HG02885 (cell line): Measurements from ENCODE around the gene SPTLC3.

Source experiments
- ATAC-seq: cut with Tn5 transposase; IDR thresholded peaks from one replicate; pipeline ENCODE4 v1.9.1; 2021; ENCODE audit warnings: mild to moderate bottlenecking; ENCODE audit not compliant: unreplicated experiment, poor library complexity

The SPTLC3 gene

GRCh38 chr20:12984069-12984765 is 24.6 kb upstream of the SPTLC3 start:
- ATAC-seq = no peak

DNA sequence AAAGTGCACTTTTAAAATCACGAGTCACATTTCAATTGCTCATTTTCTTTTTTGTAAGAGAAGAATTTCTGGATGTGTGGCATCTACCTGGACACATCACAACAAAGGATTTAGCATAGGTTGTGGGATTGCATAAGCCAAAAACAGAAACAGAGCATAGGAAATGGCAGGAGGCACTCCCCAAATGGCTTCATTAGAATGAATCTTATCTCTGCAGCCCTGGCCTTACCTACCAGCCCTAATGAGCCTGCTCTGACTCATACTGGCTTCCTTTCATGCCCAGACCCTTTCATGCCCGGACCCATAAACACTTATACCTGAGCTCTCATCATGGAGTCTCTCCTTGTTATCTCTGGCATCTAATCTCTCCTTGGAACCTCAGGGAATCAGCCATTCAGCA is 23.9 kb upstream of the SPTLC3 start:
- ATAC-seq = no peak

- no peak for ATAC-seq
These were observed 21.5 kb upstream of the SPTLC3 start for GRCh38 chr20:12987261-12987660.

DNA sequence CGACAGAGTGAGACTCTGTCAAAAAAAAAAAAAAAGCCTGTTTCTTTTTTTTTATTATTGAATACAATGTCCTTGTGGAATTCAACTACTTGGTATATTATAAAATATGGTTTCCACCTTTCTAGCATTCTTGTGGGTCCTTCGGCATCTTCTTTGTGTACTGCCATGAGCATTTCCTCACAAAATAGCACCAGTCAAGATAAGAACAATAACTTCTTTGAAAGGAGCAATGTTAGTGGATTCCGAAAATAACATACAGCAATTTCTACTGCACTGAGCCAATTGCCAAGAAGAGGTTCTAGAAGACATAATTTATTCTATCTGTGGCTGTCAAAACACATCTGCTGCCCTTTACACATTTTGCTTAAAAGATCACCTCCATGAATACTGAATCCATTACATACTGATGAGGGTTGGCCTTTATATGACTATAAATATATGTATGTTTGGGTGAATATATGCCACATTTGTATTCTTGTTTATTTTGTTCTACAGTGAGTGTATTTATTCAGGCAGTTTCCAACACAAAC is 19.1 kb upstream of the SPTLC3 start:
- no peak for ATAC-seq

DNA sequence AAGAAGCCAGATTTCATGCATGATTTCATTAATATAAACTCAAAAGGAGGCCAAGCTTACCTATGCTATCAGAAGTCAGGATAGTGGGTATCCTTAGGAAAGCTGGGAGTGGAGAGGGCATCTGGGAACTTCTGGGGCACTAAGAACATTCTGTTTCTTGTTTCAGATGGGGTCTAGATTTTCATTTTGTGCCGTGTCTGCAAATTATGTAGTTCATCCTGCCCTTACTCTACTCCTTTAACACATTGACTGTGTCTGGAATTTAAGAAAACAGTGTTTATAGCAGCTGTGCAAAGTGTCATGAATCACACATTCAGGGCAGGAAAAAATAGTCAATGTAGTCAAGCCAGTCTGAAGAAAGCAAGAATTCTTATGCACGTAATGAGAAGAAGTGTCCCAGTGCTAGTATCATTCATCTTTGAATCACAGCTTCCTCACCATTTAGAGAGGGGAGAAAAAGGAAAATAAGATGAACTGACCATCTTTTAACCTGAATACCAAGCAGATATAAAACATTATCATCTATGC is 11.6 kb upstream of the SPTLC3 start:
- ATAC-seq = no peak

DNA sequence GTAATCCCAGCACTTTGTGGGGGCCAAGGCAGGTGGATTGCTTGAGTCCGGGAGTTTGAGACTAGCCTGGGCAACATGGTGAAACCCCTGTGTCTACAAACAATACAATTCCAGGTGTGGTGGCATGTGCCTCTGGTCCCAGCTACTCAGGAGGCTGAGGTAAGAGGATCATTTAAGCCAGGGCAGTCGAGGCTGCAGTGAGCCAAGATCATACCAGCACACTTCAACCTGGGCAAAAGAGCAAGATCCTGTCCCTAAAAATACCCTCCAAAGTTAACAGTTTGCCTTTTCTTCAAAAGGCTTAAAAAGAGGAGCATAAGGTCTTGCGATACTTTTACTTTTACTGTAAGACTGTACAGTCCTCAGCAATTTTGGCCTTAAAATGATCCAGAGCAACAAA is 10.7 kb upstream of the SPTLC3 start:
- ATAC-seq = no peak

GRCh38 chr20:12999201-12999600 is 9.6 kb upstream of the SPTLC3 start:
- no peak for ATAC-seq

DNA sequence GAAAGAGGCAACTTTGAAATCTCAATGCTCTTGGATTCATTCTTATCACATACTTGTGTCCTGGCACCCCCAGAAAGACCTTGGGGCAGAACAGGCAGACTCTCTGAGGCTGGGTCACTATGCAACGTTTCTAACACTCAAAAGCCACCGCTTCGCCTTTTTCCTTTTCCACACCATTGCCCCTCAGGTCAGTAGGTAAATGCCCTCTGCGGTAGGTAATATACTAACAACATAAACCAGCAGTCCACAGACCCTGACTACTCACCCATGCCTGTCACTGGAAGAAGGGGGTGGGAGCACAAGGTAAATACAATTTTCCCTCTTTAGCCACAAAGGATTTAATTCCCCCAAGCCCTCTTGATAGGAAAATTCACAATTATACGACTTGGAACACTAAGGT is 6.5 kb upstream of the SPTLC3 start:
- no peak for ATAC-seq

GRCh38 chr20:13006825-13007224 is 1.9 kb upstream of the SPTLC3 start:
- no peak for ATAC-seq

DNA sequence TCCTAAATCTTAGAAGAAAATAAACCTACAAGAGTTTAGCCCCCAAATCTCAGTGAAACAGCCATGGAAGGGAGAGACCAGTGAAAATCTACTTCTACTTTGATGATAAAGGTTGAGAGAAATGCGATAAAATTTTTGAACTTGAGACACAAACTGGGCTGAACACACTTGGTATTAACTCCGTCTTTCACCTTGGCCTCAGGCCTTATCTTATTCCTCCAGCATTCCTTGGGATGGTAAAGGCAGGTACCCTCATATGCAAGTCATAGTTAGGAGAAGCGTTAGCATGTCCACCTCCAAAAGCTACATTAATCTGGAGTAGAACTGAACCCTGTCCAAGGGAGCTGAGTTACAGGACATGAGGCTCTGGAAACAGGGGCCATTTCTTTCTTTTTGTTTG is 1.2 kb upstream of the SPTLC3 start:
- ATAC-seq = no peak

- peak; percentile 97 for ATAC-seq
These were observed 1.1 kb downstream of the SPTLC3 start for GRCh38 chr20:13009682-13010406.

GRCh38 chr20:13012886-13013285 is 4.1 kb downstream of the SPTLC3 start:
- no peak for ATAC-seq

DNA sequence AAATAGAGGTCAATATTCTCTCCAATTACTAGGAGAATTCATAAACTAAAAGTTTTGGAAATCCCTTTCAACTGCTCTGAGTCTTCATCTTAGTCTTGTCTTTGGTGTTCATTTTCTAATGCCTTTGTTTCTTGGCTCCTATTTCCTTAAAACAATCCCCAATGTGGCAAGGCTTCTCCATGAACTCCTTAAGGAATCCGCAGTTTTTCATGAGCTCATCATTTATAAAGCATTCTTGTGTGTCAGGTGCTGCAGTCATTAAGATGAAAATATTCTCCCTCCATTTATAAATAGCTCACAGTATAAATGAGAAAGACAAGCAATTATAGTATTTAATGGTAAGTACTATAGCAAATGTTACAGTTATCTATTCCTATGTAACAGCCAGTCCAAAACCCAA is 4.6 kb downstream of the SPTLC3 start:
- ATAC-seq = no peak

GRCh38 chr20:13017235-13017634 is 8.5 kb downstream of the SPTLC3 start:
- no peak for ATAC-seq

DNA sequence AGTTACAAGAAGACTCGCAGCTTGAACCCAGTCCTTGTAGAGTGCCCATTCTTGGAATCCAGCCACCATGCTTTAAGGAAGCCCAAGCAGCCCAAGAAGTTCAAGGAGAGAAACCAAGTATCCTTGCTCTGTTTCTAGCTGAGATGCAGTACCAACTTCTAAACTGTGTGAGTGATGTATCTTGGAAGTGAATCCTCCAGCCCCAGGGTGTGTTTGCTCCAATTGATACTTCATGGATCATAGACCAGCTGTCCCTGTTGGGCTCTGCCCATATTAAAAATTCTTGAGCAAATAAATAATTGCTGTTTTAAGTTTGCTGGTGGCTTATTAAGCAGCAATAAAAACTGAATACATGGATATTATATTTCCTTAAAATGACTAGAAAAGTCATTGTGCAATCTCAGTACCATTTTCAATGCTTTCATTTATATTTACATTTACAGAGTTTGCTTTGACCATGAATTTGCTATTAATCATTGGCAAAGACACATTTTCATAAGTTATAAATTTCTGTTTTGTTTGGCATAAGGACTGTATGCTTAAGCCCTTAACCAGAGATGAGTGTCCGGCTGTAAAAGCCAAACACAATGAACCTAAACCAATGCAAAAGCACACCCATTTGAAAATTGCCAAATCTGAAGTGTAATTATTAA is 9.2 kb downstream of the SPTLC3 start:
- no peak for ATAC-seq

DNA sequence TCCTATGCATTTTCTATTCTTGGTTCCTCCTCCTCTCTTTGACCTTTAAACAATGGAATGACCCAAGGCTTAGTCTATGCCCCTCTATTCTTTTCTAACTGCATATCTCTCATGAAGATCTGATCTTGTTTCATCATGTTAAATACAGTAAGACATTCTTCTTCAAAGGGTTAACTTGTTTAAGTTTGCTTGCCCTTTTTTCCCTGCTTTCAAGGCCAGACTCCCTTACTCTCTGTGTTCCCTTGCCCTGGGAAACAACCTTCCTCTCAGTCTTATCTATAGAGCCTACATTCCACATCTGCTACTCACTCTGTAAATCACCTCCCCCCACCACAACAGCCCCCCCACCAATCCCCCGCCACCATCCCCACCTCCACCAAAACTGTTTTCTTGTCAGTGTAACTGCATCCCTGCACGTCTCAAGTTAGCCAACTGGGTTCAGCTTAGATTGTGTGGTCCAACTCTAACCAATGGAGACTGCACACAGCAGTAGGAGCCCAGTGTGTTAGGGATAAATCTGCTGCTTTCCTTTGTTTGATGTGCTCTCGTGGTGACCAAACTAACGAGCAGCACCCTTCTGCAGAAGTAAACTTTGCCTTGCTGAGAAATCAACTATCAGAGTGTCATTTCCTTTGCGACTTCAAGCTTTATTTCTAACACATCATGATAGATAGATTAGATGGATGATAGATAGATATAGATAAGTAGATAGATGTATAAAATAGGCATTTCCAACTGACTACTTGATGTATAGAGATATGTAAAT is 12.6 kb downstream of the SPTLC3 start:
- no peak for ATAC-seq

DNA sequence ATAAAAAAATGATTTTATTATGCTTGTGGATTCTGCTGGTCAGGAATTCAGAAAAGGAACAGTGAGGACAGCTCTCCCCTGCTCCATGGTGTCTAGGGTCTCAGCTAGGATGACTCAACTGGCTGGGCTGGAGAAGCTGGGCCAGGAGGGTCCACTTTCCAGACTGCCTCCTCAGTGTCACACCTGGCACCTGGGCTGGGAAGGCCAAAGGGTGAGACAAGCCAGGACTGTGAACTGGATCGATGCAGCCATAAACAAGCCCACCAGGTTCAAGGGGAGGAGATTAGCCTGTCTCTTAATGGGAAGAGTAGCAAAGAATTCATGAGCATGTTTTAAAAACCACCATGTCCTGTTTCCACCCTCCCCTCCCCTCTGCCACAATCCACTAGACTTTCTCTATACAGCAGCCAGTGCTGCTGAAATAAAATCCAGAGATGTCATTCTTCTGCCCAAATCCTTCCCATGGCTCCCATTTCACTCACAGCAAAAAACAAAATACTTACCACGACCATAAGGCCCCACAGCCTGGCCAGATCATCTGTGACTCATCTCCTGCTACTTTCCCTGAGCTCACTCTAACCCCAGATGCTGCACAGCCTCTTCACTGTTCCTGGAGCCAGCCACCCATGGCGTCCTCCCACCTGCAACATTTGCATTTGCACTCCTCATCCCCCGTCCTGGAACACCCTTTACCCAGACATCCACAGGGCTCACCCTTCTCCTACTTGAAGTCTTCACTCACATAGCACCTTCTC is 13.8 kb downstream of the SPTLC3 start:
- no peak for ATAC-seq

DNA sequence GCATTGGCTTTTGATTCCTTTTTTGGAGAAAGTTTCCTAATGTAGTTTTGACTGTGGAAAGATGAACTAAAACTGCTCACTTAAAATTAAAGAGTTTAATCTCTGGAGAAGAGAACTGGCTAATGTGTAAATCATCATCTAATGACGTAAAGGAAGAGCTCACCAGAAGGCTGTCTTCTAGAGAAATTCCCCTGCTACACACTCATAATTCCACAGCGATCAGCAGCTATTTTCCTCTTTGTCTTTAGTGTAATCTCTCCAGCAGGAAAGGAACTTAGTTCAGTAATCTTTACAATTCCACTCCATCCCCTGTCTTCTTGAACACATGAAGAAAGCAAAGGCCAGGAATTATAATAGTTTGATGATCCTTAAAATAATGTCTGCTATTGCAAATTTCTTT is 15.8 kb downstream of the SPTLC3 start:
- ATAC-seq = no peak

DNA sequence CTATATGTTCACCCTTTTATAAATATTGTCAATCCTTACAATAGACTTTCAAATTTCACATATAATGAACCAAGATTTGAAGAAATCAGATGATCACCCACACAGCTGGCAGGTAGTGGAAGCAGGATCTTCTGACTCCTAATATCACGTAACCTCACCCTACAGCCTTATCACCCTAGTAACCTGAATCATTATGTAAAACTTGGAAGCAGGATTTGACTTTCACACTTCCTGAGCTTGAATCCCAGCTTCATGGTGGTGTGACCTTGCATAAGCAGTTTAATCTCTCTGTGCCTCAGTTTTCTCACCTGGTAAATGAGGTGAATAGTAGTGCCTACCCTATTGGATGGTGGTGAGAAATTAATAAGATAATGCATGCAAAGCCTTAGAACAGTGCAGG is 16.4 kb downstream of the SPTLC3 start:
- ATAC-seq = no peak

- ATAC-seq = no peak
These were observed 19.2 kb downstream of the SPTLC3 start for GRCh38 chr20:13028001-13028400.
